ENCODE results near the gene TMCO1. TPM values are rescaled to one million over a fixed set of nuclear protein-coding genes. Genes with fewer than 3 reads are reported as not detected.

Gene TMCO1, protein sequence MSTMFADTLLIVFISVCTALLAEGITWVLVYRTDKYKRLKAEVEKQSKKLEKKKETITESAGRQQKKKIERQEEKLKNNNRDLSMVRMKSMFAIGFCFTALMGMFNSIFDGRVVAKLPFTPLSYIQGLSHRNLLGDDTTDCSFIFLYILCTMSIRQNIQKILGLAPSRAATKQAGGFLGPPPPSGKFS
- total RNA-seq = 41.7 and 60.4 TPM in 2 replicates

DNA sequence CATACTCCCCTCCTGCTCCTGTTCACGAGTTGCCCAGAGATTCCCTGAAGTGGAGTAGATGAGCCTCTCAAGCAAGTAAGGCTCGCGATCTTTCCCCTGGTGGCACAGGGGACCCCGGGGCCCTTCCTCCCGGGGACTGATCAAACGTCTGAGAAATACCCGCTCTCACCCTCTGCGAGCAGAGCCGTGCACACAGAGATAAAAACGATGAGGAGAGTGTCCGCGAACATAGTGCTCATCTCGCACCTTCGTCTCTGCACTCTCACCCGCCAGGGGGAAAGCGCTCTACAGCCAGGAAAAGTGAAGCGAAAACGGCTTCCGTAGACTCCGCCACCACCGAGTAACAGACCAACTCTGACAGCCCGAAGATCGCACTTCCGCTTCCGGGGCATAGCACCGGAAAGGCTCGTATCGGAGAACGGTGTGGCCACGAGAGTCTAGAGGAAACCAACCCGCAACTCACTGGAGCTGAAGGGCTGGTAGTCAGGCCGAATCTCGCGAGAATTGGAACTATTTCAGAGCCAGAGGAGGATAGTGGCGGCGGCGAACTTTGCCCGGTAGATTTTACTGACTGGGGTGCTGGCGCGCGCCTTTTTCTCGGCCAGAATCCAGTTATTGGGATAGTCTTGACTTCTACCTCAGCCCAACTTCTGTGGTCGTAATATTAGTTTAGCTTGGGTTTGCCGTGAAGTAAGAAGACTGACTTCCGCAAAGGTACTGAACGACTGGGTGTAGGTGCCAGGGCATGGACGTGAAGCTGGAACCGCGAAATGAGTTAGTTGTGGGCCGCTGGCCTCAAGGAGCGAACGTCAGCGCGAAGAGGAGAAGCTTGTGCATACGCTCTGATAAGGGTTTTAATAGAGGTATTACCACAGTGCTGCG, at the start of gene TMCO1:
TMCO1 (minus strand) TSS at position 356 of the 882 bp plus-strand sequence; CDS start at position 239, 117 bp downstream.

DNA sequence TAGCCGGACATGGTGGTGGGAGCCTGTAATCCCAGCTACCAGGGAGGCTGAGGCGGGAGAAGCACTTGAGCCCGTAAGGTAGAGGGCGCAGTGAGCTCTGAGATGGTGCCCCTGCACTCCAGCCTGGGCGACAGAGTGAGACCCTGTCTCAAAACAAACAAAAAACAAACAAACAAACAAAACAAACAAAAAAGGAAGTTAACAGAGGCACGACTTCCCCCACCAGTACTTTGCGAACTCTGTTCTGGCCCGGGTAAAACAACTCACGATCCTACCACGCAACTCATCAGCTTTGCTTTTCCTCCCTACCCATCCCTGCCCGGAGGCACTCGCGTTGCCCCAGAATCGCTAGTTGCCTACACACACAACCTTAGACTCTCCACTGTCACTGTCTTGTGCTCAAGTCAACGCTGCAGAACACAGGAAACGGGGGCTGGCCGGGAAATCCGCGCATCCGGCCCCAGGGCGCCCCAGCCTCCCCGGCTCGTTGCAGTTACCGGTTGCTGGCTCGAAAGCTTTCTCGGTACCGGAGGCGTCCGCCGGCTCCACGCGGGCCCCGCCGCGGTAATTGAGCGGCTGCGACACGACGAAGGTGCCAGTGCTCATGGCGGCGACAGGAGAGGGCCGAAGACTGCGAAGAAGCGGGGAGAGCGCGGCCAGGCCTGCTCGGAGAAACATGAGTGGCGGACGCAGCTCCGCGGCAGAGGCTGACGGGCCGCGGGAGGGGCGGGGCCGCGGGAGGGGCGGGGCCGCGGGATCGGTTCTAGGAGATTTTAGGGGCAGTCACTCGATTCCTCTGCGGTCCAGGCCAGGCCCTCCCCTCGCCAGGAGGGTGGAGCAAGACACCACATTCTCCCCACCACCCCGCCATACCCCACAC, 70.5 kb downstream of the TMCO1 start, which contains the start of gene ALDH9A1:
ALDH9A1 (minus strand) TSS at position 682 of the 880 bp plus-strand sequence; CDS start at position 678, 4 bp downstream.

Other genes with a start within 250 kb of the TMCO1 start
- gene LRRC52, start 224.9 kb downstream of the TMCO1 start, total RNA-seq = not detected in 2 replicates
- 215 and 246 TPM in 2 replicates for gene MGST3, start 137.6 kb downstream of the TMCO1 start, total RNA-seq
- gene ALDH9A1, start 70.3 kb downstream of the TMCO1 start, total RNA-seq = 162 and 170 TPM in 2 replicates
- 28.5 and 30.2 TPM in 2 replicates for gene UCK2, start 58.7 kb upstream of the TMCO1 start, total RNA-seq